ENCODE results near the gene PTPRD. TPM values are rescaled to one million over a fixed set of nuclear protein-coding genes. Genes with fewer than 3 reads are reported as not detected.

PTPRD gene
- total RNA-seq, 1 experiment from 2014 or later, result 32.5 TPM

- no peak for TF ChIP-seq CTCF (conservative IDR thresholded peaks at IDR 0.05)
- H3K9me3 Mint-ChIP-seq, result no peaks in the 10 kb centered on the region
- DNase-seq, result no peak
- Histone ChIP-seq H3K18ac (ENCODE audit: insufficient read length, low read depth, low read length) (no peak overlapping the region), H3K79me2 (ENCODE audit: insufficient read depth, low read length) (no peaks in the 10 kb centered on the region; the same call in 1 of the 2 replicates), H2BK120ac (ENCODE audit: low read depth, low read length, poor library complexity, severe bottlenecking) (no peak overlapping the region), H3K56ac (ENCODE audit: insufficient read length, low read depth, low read length) (no peak overlapping the region), H4K20me1 (ENCODE audit: control insufficient read depth, insufficient read depth, insufficient read length) (no peaks in the 10 kb centered on the region), H4K5ac (ENCODE audit: insufficient read length, low read depth, low read length) (no peak overlapping the region), H2AFZ (ENCODE audit: low read length) (no peak overlapping the region), H3K27me3 (ENCODE audit: insufficient read depth, low read length) (no peaks in the 10 kb centered on the region), H3K27ac (ENCODE audit: insufficient read length, low read depth, low read length) (no peak overlapping the region), H2BK5ac (ENCODE audit: insufficient read length, low read length) (no peak overlapping the region), H3K14ac (ENCODE audit: insufficient read depth, low read length) (no peak overlapping the region), H2BK15ac (ENCODE audit: low read depth, low read length) (no peak overlapping the region), H3K23me2 (ENCODE audit: insufficient read length, low read depth, low read length, poor library complexity, severe bottlenecking) (no peaks in the 10 kb centered on the region), H3K4me2 (ENCODE audit: insufficient read depth, insufficient read length, low read length) (no peak overlapping the region), H3T11ph (ENCODE audit: low read length) (no peak overlapping the region), H2BK20ac (ENCODE audit: low read depth, low read length, poor library complexity, severe bottlenecking) (no peak overlapping the region), H4K8ac (replicated peaks; ENCODE audit: insufficient read length, low read depth, low read length) (no peak overlapping the region), H3K4me1 (ENCODE audit: insufficient read depth, low read length) (no peaks in the 10 kb centered on the region), H4K91ac (ENCODE audit: insufficient read length, low read depth, low read length) (no peak overlapping the region), H3K9me3 (ENCODE audit: control insufficient read depth, low read depth, low read length) (no peaks in the 10 kb centered on the region), H2BK12ac (ENCODE audit: insufficient read length, low read depth, low read length) (no peak overlapping the region), H3K79me1 (ENCODE audit: insufficient read depth, low read depth, low read length, poor library complexity, severe bottlenecking) (no peaks in the 10 kb centered on the region), H3K4ac (ENCODE audit: low read depth, low read length) (no peak overlapping the region), H3K9ac (ENCODE audit: extremely low read depth, insufficient read length, low read length) (no peak overlapping the region), H3K23ac (ENCODE audit: insufficient read length, low read depth, low read length) (no peak overlapping the region), H2AK5ac (ENCODE audit: insufficient read length, low read length) (no peak overlapping the region)
- H3K27me3 Mint-ChIP-seq (ENCODE audit: low read depth), result no peaks in the 10 kb centered on the region
- H3K4me1 Mint-ChIP-seq, result peaks cover 17 to 19% of the 10 kb centered on the region in 2 experiments
- H3K36me3 Mint-ChIP-seq (ENCODE audit: insufficient read depth in 1 of 3, low read depth in 3 of 3), result no peaks in the 10 kb centered on the region
- no peak overlapping the region for H3K4me3 Mint-ChIP-seq
- H3K27ac Mint-ChIP-seq, result no peak overlapping the region; a peak in 1 of 7 replicates
Observed at GRCh38 chr9:8799615-8800014, 1813.2 kb downstream of the PTPRD start.

Data from H9 (cell line).